Measurements from ENCODE around the gene TNRC6C.

The TNRC6C gene

GRCh38 chr17:78019367-78019975, 61.0 kb downstream of the TNRC6C start:
- ChIA-PET POLR2A (interaction anchor here (1.3 kb wide), 1 partner anchor 61 kb away, joined by 3 read pairs; the partner anchor contains the start of gene TNRC6C), CTCF (interaction anchor here (0.7 to 9.9 kb wide), 35 partner anchors 10 to 691 kb away, joined by 3 to 59 read pairs (median 3); no protein-coding TSS in a partner anchor)
- DNase-seq (ENCODE audit: extremely low spot score): no peak
- peak; percentile 44 for TF ChIP-seq CTCF (IDR thresholded peaks at IDR 0.05; ENCODE audit: control extremely low read depth, extremely low read depth, low read depth, missing control alignments)

DNA sequence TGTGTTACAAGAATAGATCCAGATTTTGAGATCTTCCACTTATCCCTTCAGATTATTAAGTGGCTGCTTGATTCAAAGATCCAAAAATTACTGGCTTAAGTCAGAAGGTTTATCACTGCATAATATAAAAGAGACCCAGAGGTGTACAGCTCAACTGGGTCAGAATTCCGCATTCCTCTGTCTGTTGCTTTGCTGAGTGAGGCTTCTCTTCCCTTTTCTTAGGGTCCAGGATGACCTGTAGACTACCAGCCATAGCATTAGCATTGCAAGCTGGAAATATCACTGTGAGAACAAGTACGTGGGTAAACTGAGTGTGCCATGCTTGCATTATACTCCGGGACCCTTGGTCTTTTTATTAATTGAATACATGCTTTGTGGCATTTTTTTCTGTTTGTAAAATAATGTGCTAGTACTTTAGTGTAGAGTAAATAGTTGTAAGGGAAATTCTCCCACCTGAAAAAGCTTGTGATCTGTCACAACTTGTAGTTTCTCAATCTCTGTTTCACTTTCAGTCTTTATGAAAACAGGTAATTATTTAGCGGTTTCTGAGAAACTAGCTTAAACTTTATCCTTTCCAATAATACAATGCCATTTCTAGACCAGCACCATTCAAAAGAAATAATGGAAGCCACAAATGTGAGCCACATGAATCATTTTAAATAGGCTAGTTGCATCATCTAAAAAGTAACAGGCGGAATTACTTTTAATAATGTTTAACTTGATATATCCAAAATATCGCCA, 61.6 kb downstream of the TNRC6C start:
- no peak for TF ChIP-seq CTCF (IDR thresholded peaks at IDR 0.05; ENCODE audit: control extremely low read depth, extremely low read depth, low read depth, missing control alignments)
- peak; percentile 52 for DNase-seq (ENCODE audit: extremely low spot score)
- ChIA-PET POLR2A (interaction anchor here (1.3 kb wide), 1 partner anchor 62 kb away, joined by 3 read pairs; the partner anchor contains the start of gene TNRC6C), CTCF (interaction anchor here (1.0 to 9.9 kb wide), 24 partner anchors 10 to 692 kb away, joined by 3 to 59 read pairs (median 6); no protein-coding TSS in a partner anchor)

- DNase-seq (ENCODE audit: extremely low spot score): no peak
- no peak for TF ChIP-seq CTCF (IDR thresholded peaks at IDR 0.05; ENCODE audit: control extremely low read depth, extremely low read depth, low read depth, missing control alignments)
- CTCF ChIA-PET: interaction anchor here (1.1 to 9.9 kb wide), 12 partner anchors 10 to 234 kb away, joined by 3 to 59 read pairs (median 13); no protein-coding TSS in a partner anchor
- POLR2A ChIA-PET: no interaction called here
Observed at GRCh38 chr17:78020717-78021108, 62.2 kb downstream of the TNRC6C start.

DNA sequence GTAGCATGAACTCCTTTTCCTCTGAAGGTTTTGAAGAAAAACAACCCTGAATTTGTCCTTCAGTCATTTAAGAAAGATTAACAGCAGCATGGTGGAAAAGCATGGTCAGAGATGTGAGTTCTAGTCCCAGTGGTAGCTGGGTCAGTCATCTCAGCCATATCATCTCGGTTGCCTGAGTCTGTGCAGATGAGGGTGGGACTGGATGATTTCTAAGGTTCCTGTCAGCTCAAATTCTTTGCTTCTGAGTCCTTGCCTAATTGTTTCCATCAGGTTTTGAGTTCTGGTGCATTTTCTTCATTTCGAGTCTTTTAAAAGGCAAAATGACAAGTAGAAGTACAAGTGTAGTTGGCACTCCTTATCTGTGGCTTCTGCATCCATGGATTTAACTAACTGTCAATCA, 63.9 kb downstream of the TNRC6C start:
- CTCF ChIA-PET: interaction anchor here (1.4 to 3.2 kb wide), 2 partner anchors 9 to 399 kb away, joined by 3 to 21 read pairs; no protein-coding TSS in a partner anchor
- no peak for DNase-seq (ENCODE audit: extremely low spot score)
- POLR2A ChIA-PET: no interaction called here
- no peak for TF ChIP-seq CTCF (IDR thresholded peaks at IDR 0.05; ENCODE audit: control extremely low read depth, extremely low read depth, low read depth, missing control alignments)

DNA sequence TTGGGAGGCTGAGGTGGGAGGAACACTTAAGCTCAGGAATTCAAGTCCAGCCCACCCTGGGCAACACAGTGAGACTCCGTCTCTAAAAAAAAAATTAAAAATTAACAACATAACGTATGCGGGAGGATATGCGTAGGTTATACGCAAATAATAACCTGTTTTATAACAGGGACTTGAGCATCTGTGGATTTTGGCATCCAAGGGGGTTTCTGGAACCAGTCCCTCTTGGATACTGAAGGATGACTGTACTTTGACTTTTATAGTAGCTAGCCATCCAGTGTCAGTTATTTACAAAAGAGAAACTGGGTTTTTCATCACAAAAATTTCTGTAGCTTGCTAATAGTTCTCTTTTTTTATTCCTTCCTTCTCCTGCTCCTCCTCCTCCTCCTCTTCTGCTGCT, 64.5 kb downstream of the TNRC6C start:
- ChIA-PET POLR2A (no interaction called here), CTCF (interaction anchor here (1.1 to 3.2 kb wide), 3 partner anchors 10 to 398 kb away, joined by 3 to 21 read pairs (median 4); no protein-coding TSS in a partner anchor)
- no peak for TF ChIP-seq CTCF (IDR thresholded peaks at IDR 0.05; ENCODE audit: control extremely low read depth, extremely low read depth, low read depth, missing control alignments)
- no peak for DNase-seq (ENCODE audit: extremely low spot score)

- TF ChIP-seq CTCF (IDR thresholded peaks at IDR 0.05; ENCODE audit: control extremely low read depth, extremely low read depth, low read depth, missing control alignments): no peak
- CTCF ChIA-PET: interaction anchor here (1.6 to 2.4 kb wide), 3 partner anchors 9 to 59 kb away, joined by 3 to 10 read pairs (median 7); no protein-coding TSS in a partner anchor
- DNase-seq (ENCODE audit: extremely low spot score): no peak
- POLR2A ChIA-PET: no interaction called here
Observed at GRCh38 chr17:78026381-78026780, 67.9 kb downstream of the TNRC6C start.
